ENCODE data around the gene COL5A3.

The COL5A3 gene

GRCh38 chr19:10010939-10011338, 635 bp upstream of the COL5A3 start:
- no peak for DNase-seq (ENCODE audit: low read depth)

GRCh38 chr19:10009714-10010224, 535 bp downstream of the COL5A3 start:
- DNase-seq (ENCODE audit: low read depth): no peak

GRCh38 chr19:10008184-10008765, 2.0 kb downstream of the COL5A3 start:
- no peak for DNase-seq (ENCODE audit: low read depth)

- DNase-seq (ENCODE audit: low read depth): no peak
Measured at GRCh38 chr19:10007371-10008183, 2.7 kb downstream of the COL5A3 start.

DNA sequence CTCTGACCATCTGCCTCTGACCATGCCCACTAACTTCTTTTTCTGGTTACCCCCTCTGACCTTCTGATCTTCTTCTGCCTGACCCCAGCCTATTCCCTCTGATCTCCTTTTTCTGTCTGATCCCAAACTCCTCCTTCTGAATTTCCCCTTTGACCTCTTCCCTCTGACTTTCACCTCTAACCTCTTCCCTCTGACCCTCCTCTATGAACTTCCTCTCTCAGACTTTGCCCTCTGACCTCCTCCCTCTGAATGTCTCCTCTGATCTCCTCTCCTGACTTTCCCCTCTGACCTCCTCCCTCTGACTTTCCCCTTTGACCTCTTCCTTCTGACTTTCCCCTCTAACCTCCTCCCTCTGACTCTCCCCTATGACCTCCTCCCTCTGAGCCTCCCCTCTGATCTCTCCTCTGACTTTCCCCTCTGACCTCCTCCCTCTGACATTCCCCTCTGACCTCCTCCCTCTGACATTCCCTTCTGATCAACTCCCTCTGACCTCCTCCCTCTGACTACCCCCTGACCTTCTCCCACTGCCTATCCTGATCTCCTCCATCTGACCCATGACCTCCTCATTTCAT, 3.5 kb downstream of the COL5A3 start:
- no peak for DNase-seq (ENCODE audit: low read depth)

GRCh38 chr19:10006335-10006708, 4.0 kb downstream of the COL5A3 start:
- DNase-seq (ENCODE audit: low read depth): peak; percentile 64

GRCh38 chr19:10005632-10006334, 4.5 kb downstream of the COL5A3 start:
- DNase-seq (ENCODE audit: low read depth): no peak

DNA sequence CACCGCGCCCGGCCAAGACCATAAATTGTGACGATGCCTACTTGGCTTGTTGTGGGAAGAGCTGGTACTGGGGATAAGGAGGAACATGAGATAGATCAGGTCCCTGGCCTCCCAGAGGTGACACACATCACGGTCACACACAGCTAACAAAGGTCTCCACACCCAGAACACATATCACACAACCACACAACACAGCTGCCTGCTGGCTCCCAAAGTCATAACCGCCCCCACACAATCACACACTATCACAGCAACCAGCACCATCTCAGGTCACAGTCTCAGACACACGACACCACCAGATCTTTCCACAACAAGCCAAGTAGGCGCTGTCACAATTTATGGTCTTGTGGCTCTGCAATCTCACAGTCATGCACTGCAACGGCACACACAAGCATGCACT, 5.7 kb downstream of the COL5A3 start:
- DNase-seq (ENCODE audit: low read depth): no peak

- no peak for DNase-seq (ENCODE audit: low read depth)
Measured at GRCh38 chr19:10003271-10003670, 7.0 kb downstream of the COL5A3 start.

GRCh38 chr19:10001899-10002298, 8.4 kb downstream of the COL5A3 start:
- no peak for DNase-seq (ENCODE audit: low read depth)

DNA sequence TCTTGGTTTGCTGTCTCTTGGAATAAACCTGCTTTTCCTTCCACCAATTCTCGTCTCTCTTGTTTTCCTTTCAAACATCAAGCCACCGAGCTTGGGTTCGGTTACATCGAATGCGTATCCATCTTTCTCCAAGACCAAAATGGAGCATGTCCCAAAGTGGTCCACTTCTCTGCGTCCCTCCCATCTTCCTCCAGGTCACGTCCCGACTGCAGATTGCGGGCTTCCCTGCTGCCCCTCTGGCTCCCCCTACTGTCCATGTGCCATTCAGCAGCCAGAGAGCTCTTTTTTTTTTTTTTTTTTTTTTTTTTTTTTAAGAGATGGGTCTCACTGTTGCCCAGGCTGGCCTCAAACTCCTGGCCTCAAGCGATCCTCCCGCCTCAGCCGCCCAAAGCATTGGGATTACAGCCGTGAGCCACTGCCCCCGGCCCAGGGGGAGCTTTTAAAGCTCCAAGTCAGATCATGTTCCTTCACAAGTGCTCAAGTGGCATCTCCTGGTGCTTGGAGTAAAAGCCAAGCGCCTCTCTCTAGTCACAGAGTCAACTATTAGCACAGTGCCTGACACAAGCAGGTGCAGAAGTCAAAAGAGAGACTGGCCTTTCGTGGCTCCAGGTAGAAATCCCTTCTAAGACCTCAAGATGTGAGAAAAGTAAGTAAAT, 10.0 kb downstream of the COL5A3 start:
- DNase-seq (ENCODE audit: low read depth): peak; percentile 37

- DNase-seq (ENCODE audit: low read depth): no peak
Measured at GRCh38 chr19:9996541-9996940, 13.8 kb downstream of the COL5A3 start.

DNA sequence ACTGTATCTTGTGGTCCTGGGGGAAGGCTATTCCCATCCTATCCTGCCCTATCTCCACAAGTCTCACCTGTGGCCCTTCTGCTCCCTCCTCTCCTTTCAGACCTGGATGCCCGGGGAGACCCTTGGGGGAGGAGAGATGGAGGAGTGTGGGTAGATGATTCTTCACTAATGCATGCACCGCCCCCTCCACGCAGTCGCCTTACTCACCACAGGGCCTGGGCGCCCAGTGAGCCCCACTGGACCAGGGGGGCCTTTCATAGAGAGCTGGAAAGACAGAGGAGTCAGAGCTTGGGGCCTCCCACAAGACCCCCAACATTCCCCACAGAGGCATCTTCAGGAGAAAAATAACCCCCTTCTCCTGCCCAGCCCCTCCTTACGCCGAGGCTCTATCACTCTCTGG, 14.3 kb downstream of the COL5A3 start:
- DNase-seq (ENCODE audit: low read depth): no peak

- DNase-seq (ENCODE audit: low read depth): no peak
Measured at GRCh38 chr19:9995084-9995483, 15.2 kb downstream of the COL5A3 start.

DNA sequence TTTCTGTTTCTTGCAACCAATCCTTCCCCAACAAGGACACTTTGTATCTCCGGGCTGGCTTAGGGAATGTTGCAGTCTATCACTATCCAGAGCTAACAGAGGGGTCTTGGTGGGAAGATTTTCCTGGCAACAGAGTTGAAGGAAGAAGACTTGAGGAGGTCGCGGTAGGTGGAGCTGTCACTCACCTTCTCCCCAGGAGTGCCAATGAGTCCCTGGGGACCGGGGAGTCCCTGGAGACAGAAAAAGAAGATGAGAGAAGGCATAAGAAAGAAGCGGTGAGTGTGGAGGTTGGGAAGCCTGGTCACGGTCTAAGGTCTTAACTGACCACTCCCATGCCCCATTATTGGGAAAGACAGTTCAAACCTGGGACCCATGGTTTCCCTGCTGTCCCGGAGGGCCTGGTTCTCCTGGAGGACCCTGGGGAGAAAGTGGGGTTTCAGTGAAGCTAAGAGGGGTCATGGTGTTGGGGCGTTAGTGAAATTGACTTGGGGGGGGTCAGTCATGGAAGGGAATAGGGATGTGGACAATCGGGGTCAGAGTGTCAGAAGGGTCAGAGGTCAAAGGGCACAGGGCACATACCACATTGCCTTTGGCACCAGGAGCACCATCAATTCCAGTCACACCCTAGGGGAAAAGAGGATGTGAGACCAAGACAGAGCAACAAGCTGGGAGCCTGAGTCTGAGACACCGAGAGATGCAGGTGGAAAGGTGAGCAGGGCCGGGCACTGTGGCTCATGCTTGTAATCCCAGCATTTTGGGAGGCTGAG, 18.7 kb downstream of the COL5A3 start:
- DNase-seq (ENCODE audit: low read depth): no peak

- DNase-seq (ENCODE audit: low read depth): no peak
Measured at GRCh38 chr19:9989504-9989903, 20.8 kb downstream of the COL5A3 start.

- DNase-seq (ENCODE audit: low read depth): no peak
Measured at GRCh38 chr19:9986787-9987281, 23.5 kb downstream of the COL5A3 start.

GRCh38 chr19:9981406-9982260, 28.7 kb downstream of the COL5A3 start:
- DNase-seq (ENCODE audit: low read depth): no peak

- no peak for DNase-seq (ENCODE audit: low read depth)
Measured at GRCh38 chr19:9972103-9972502, 38.2 kb downstream of the COL5A3 start.
